ENCODE results near the gene SNX33.
"Not testable (repeated sequence)": the region's sequence is repeated elsewhere in the genome, so short reads cannot be mapped to it uniquely, and the experiment has no call there.

The SNX33 gene

DNA sequence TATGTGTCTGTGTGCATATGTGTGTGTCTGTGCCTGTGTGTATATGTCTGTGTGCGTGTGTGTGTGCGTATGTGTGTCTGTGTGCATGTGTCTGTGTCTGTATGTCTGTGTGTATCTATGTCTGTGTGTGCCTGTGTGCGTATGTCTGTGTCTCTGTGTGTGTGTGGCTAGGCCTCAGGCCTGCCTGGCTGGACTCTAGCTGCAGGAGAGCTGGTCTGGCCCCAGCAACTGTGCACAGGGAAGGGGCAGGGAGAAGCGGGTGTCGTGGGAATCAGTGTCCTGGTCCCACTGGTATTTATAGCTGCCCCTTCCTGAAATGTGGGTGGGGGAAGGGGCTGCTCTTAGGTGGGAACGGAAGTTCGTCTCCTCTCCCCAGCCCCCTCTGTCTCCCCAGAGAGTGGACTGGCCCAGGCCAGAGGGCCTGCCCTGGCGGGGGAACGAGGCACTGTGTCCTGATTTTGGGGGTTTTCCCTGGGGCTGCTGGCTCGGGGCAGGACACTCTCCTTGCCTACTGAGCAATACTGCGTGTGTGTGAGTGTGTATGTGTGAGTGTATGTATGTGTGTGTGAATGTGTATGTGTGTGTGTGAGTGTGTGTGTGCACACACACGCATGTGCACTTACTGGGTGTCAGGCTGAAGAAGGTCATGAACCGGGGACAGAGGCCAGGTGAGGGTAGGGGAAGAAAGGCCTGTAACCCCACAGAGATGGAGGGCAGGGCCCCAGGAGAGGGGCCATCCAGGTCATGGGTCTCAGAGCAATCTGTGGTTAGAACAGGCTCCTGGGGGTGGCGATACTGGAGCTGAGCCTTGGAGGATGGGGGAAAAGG lies 58.4 kb downstream of the SNX33 start:
- Histone ChIP-seq H3K27ac (peak overlapping the region in 3 of 21 experiments; percentile 14 to 83 (median 14)), H3K4me3 (no peak overlapping the region)

DNA sequence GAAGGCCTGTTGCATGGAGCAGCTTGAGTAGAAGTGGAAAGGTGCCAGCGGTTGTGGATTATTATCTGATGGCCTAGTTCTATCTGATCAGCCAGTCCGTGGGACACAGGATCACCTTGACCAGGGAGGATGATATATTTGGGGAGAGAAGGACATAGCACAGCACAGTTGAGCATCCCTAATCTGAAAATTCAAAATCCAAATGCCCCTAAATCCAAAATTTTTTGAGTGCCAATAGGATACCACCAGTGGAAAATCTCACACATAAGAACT lies 58.9 kb downstream of the SNX33 start:
- H3K27ac ChIP-seq: peak overlapping the region in 2 of 21 experiments; percentile 7 to 54
- no peak overlapping the region for H3K4me3 ChIP-seq

DNA sequence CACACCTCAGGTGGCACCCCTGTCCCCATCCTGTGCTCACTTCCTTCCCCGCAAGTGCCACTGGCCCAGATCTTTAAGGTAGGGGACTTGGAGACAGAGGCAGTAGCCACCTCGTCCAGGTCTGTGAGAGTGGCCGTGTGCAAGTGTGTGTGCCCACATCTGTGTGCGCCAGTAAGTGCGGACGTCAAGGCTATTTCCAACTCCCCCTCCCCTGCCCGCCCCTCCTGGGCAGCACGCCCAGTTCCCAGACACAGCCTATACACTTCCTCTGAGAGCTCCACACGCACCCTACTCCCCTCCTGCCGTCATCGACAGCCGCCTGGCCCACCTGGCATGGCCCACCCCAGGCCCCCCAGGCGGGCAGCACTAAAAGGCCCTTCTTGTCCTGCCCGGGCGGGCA lies 61.7 kb downstream of the SNX33 start:
- Histone ChIP-seq H3K27ac (peak overlapping the region in 5 of 21 experiments; percentile 14 to 44 (median 22)), H3K4me3 (peak overlapping the region in 1 of 7 experiments; percentile 24)

DNA sequence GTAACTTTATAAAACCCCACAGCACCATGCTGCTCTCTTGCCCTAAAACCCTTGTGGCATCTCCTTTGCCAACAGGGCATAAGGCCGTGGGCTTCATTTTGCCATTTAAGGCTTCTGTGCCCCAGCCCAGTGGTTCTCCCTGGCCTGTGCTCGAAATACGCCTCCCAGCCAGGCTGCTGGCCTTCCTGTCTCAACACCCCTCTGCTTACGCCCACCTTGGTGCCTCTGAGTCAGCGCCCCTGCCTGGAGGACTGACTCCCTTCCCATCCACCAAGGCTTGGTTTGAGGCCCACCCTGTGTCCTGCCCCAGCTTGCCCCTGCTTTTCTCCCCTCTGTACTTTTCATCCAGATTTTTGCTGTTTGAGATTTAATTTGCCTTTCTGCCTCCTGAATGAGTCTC lies 63.2 kb downstream of the SNX33 start:
- H3K27ac ChIP-seq: not testable (repeated sequence)
- H3K4me3 ChIP-seq: peak overlapping the region in 1 of 7 experiments; percentile 29

DNA sequence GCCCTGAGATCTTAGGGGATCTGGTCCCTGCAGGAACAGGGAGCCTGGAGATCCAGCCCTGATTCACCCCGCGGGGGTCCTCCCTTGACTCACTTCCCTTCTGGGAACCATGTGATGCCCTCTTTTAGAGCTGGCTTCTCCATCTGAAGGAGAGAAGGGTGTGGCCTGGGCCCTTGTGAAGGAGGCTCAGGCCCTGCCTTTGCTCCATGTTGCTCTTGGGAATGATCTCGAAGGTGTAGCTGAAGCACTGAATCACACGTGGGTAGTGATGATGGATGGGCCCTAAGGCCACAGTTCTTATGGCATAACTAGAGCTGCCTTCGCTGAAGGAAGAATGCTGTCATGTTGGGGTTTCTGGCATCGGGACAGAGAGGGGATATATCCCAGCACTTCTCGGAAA lies 63.8 kb downstream of the SNX33 start:
- Histone ChIP-seq H3K27ac (peak overlapping the region in 2 of 21 experiments; percentile 63 to 84), H3K4me3 (peak overlapping the region in 4 of 7 experiments; percentile 33 to 52 (median 42))
